Astrocyte (in vitro differentiated cells and primary cell): ENCODE measurements around the gene CHERP. TPM values are rescaled to one million over a fixed set of nuclear protein-coding genes. Genes with fewer than 3 reads are reported as not detected.

ENCODE experiments used
- DNase-seq: peaks from one replicate; pipeline ENCODE4 v3.0.0-alpha.2; 2010; ENCODE audit warnings: low read depth
- FAIRE-seq: peaks from 2 replicates; lab custom pipeline; 2011; peaks lifted over from hg19 to GRCh38; lab: Jason Lieb, UNC
- H2AFZ ChIP-seq: 2 replicates; pipeline ENCODE4 v1.6.0; 2012; ENCODE audit warnings: low read depth, low read length, inconsistent platforms
- H3K27ac ChIP-seq: 2 replicates; pipeline ENCODE4 v1.5.1; 2011; ENCODE audit warnings: low read depth, low read length, inconsistent platforms
- H3K27me3 ChIP-seq: 2 replicates; pipeline ENCODE4 v1.6.0; 2011; ENCODE audit warnings: low read length, inconsistent platforms; ENCODE audit not compliant: insufficient read depth
- H3K36me3 ChIP-seq: 2 replicates; pipeline ENCODE4 v1.5.1; 2011; ENCODE audit warnings: low read length, inconsistent platforms; ENCODE audit not compliant: insufficient read depth
- H3K4me1 ChIP-seq: 2 replicates; pipeline ENCODE4 v1.5.1; 2011; ENCODE audit warnings: low read length, inconsistent platforms; ENCODE audit not compliant: insufficient read depth
- H3K4me2 ChIP-seq: 2 replicates; pipeline ENCODE4 v1.6.0; 2012; ENCODE audit warnings: low read length, inconsistent platforms
- H3K4me3 ChIP-seq: 2 replicates; pipeline ENCODE4 v1.5.1; 2011; ENCODE audit warnings: low read depth, mild to moderate bottlenecking, low read length, inconsistent platforms; ENCODE audit not compliant: insufficient read depth
- H3K79me2 ChIP-seq: 2 replicates; pipeline ENCODE4 v1.6.0; 2012; ENCODE audit warnings: mild to moderate bottlenecking, low read length, inconsistent platforms; ENCODE audit not compliant: insufficient read depth
- H3K9ac ChIP-seq: 2 replicates; pipeline ENCODE4 v1.6.0; 2012; ENCODE audit warnings: mild to moderate bottlenecking, low read length, inconsistent platforms
- H3K9me3 ChIP-seq: 2 replicates; pipeline ENCODE4 v1.5.1; 2012; ENCODE audit warnings: low read depth, mild to moderate bottlenecking, low read length, inconsistent platforms; ENCODE audit not compliant: insufficient read depth
- H4K20me1 ChIP-seq: 2 replicates; pipeline ENCODE4 v1.6.0; 2012; ENCODE audit warnings: low read length, inconsistent platforms; ENCODE audit not compliant: insufficient read depth
- H3K27ac Mint-ChIP-seq: one replicate; pipeline ENCODE4 v1.8.0; 2021; ENCODE audit warnings: mild to moderate bottlenecking, mixed read lengths; ENCODE audit not compliant: unreplicated experiment
- H3K27me3 Mint-ChIP-seq: one replicate; pipeline ENCODE4 v1.8.0; 2021; ENCODE audit warnings: low read depth, mixed read lengths; ENCODE audit not compliant: unreplicated experiment
- H3K36me3 Mint-ChIP-seq: one replicate; pipeline ENCODE4 v1.8.0; 2021; ENCODE audit warnings: low read depth, mixed read lengths; ENCODE audit not compliant: unreplicated experiment
- H3K4me1 Mint-ChIP-seq: one replicate; pipeline ENCODE4 v1.8.0; 2021; ENCODE audit warnings: low read depth, mixed read lengths; ENCODE audit not compliant: unreplicated experiment
- H3K4me3 Mint-ChIP-seq: one replicate; pipeline ENCODE4 v1.8.0; 2021; ENCODE audit warnings: mild to moderate bottlenecking, moderate library complexity, mixed read lengths; ENCODE audit not compliant: unreplicated experiment
- H3K9me3 Mint-ChIP-seq: one replicate; pipeline ENCODE4 v1.8.0; 2021; ENCODE audit warnings: mild to moderate bottlenecking, mixed read lengths; ENCODE audit not compliant: unreplicated experiment
- EZH2 ChIP-seq: IDR thresholded peaks from 2 replicates; pipeline ENCODE4 v1.6.1; 2012; ENCODE audit warnings: mild to moderate bottlenecking, low read length, inconsistent platforms; ENCODE audit not compliant: insufficient read depth
- total RNA-seq: library from RNA; stranded (reverse); gene quantifications from 2 replicates; pipeline ENCODE4 v1.2.1, GENCODE V29; 2021
- TF ChIP-seq, protein P1 (sequence below): IDR thresholded peaks from 2 replicates; pipeline ENCODE4 v1.5.1; 2011; ENCODE audit warnings: low read depth, mild to moderate bottlenecking, inconsistent platforms, low read length, moderate library complexity; ENCODE audit not compliant: insufficient read depth

The CHERP gene
- total RNA-seq, 1 donor from 2014 or later: 45.3 TPM

- H3K79me2 ChIP-seq: peaks cover 91% of the 10 kb centered on the region
- H3K27me3 Mint-ChIP-seq: no peaks in the 10 kb centered on the region
- peaks cover 78% of the 10 kb centered on the region for H4K20me1 ChIP-seq
- DNase-seq (peak; percentile 36), FAIRE-seq (no peak)
- no peaks in the 10 kb centered on the region for H3K9me3 Mint-ChIP-seq
- peaks cover 12% of the 10 kb centered on the region for H3K36me3 Mint-ChIP-seq
- peaks cover 22% of the 10 kb centered on the region for H3K4me1 ChIP-seq
- peak overlapping the region; percentile 76 for H3K27ac ChIP-seq
- H3K4me1 Mint-ChIP-seq: peaks cover 29% of the 10 kb centered on the region
- H3K4me3 ChIP-seq: peak overlapping the region; percentile 93
- peaks cover 7% of the 10 kb centered on the region for H3K36me3 ChIP-seq
- H3K9ac ChIP-seq: peak overlapping the region; percentile 96
- peak overlapping the region; percentile 94 for H3K4me3 Mint-ChIP-seq
- peak overlapping the region; percentile 90 for H3K4me2 ChIP-seq
- peak overlapping the region; percentile 79 for H2AFZ ChIP-seq
- H3K9me3 ChIP-seq: no peaks in the 10 kb centered on the region
- TF ChIP-seq, protein P1, sequence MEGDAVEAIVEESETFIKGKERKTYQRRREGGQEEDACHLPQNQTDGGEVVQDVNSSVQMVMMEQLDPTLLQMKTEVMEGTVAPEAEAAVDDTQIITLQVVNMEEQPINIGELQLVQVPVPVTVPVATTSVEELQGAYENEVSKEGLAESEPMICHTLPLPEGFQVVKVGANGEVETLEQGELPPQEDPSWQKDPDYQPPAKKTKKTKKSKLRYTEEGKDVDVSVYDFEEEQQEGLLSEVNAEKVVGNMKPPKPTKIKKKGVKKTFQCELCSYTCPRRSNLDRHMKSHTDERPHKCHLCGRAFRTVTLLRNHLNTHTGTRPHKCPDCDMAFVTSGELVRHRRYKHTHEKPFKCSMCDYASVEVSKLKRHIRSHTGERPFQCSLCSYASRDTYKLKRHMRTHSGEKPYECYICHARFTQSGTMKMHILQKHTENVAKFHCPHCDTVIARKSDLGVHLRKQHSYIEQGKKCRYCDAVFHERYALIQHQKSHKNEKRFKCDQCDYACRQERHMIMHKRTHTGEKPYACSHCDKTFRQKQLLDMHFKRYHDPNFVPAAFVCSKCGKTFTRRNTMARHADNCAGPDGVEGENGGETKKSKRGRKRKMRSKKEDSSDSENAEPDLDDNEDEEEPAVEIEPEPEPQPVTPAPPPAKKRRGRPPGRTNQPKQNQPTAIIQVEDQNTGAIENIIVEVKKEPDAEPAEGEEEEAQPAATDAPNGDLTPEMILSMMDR: no peak
- no peak for TF ChIP-seq EZH2
- H3K27ac Mint-ChIP-seq: peak overlapping the region; percentile 80
- H3K27me3 ChIP-seq: no peaks in the 10 kb centered on the region
Observed at GRCh38 chr19:16571283-16571682, 29.0 kb upstream of the CHERP start.

DNA sequence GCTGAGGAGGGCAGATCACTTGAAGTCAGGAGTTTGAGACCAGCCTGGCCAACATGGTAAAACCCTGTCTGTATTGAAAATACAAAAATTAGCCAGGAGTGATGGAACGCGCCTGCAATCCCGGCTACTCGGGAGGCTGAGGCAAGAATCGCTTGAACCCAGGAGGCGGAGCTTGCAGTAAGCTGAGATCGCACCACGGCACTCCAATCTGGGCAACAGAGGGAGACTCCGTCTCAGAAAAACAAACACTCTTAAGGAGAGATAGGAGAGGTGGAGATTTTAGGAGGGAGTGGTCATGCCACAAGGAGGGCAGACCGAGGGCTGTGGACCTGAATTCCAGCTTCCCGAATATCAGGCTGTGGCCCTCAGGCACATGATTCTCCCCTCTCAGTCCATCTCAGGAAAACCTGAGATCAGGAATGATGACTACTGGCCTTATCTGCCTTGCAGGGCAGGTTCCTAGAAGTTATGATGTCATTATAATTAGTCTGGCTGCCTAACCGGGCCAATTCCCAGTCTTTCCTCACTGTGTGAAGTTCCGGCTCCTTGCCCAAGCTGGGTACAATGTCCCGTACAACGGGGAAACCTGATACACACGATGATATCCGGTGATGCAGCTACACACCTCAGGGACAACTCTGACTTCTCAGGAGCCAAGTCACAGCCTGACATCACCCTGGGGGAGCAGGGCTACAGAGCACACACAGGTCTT lies 27.5 kb upstream of the CHERP start:
- peaks cover 22% of the 10 kb centered on the region for H3K4me1 ChIP-seq
- Mint-ChIP-seq H3K4me1 (peaks cover 29% of the 10 kb centered on the region), H3K36me3 (peaks cover 10% of the 10 kb centered on the region), H3K4me3 (peak overlapping the region; percentile 94), H3K27me3 (no peaks in the 10 kb centered on the region), H3K27ac (peak overlapping the region; percentile 96), H3K9me3 (no peaks in the 10 kb centered on the region)
- DNase-seq (no peak), FAIRE-seq (no peak)
- H3K27ac ChIP-seq: peak overlapping the region; percentile 16
- H3K4me2 ChIP-seq: peak overlapping the region; percentile 61
- H3K9me3 ChIP-seq: no peaks in the 10 kb centered on the region
- TF ChIP-seq, protein P1: no peak
- TF ChIP-seq EZH2: no peak
- H4K20me1 ChIP-seq: peaks cover 69% of the 10 kb centered on the region
- H2AFZ ChIP-seq: no peak overlapping the region
- H3K9ac ChIP-seq: peak overlapping the region; percentile 58
- no peak overlapping the region for H3K4me3 ChIP-seq
- H3K27me3 ChIP-seq: no peaks in the 10 kb centered on the region
- H3K79me2 ChIP-seq: peaks cover 78% of the 10 kb centered on the region
- H3K36me3 ChIP-seq: peaks cover 13% of the 10 kb centered on the region

DNA sequence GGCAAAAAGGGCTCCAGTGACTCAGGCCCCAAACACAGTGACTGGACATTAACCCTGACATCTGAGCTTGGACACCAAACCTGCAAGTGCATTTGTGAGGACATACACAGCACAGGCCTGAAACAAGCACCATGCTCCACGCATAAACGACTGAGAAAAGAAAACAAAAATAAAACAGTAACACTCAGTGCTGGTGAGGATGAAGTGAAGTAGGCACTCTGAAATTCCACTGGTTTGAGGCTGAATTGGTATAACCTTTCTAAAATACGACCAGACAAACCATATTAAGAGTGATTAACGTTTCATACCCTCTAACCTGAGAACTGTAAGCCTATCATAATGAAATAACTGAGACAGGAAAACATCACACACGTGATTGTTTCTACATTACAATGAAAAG lies 24.5 kb upstream of the CHERP start:
- H3K79me2 ChIP-seq: peaks cover 50% of the 10 kb centered on the region
- peaks cover 64% of the 10 kb centered on the region for H4K20me1 ChIP-seq
- H3K27ac ChIP-seq: no peak overlapping the region
- H3K27me3 ChIP-seq: no peaks in the 10 kb centered on the region
- H3K9me3 ChIP-seq: no peaks in the 10 kb centered on the region
- no peak overlapping the region for H3K9ac ChIP-seq
- no peak for TF ChIP-seq EZH2
- TF ChIP-seq, protein P1: no peak
- H3K36me3 ChIP-seq: peaks cover 38% of the 10 kb centered on the region
- no peak for DNase-seq
- no peaks in the 10 kb centered on the region for H3K27me3 Mint-ChIP-seq
- H3K4me3 Mint-ChIP-seq: no peak overlapping the region
- no peak overlapping the region for H3K4me2 ChIP-seq
- peaks cover 11% of the 10 kb centered on the region for H3K4me1 ChIP-seq
- peaks cover 17% of the 10 kb centered on the region for H3K4me1 Mint-ChIP-seq
- H3K27ac Mint-ChIP-seq: no peak overlapping the region
- no peak overlapping the region for H3K4me3 ChIP-seq
- no peak for FAIRE-seq
- H3K36me3 Mint-ChIP-seq: peaks cover 13% of the 10 kb centered on the region
- no peak overlapping the region for H2AFZ ChIP-seq
- no peaks in the 10 kb centered on the region for H3K9me3 Mint-ChIP-seq
